HL-60 (cell line): ENCODE data around the gene NUCKS1.

Source experiments
- DNase-seq, 2 experiments: peaks; one replicate each; pipeline ENCODE4 v3.0.0-alpha.2; 2010 to 2020; ENCODE audit warnings: low read depth in 1 of 2, low spot score in 1 of 2
- H3K27ac ChIP-seq: fragments of 250-450 bp; sonication (Bioruptor Pico); replicated peaks from 2 replicates; pipeline ENCODE4 v1.5.1; 2020; ENCODE audit warnings: mild to moderate bottlenecking, moderate library complexity
- H3K27me3 ChIP-seq: fragments of 250-450 bp; sonication (Bioruptor Pico); 2 replicates; pipeline ENCODE4 v1.5.1; 2021; ENCODE audit warnings: mild to moderate bottlenecking, moderate library complexity; ENCODE audit not compliant: insufficient read depth, poor library complexity, severe bottlenecking
- H3K4me3 ChIP-seq: replicated peaks from 2 replicates; pipeline ENCODE4 v1.5.1; 2011; ENCODE audit warnings: mild to moderate bottlenecking, control low read depth, low read length; ENCODE audit not compliant: insufficient read depth
- GABPA ChIP-seq: IDR thresholded peaks from 2 replicates; pipeline ENCODE4 v1.6.1; 2012; ENCODE audit warnings: low read depth
- POLR2AphosphoS5 ChIP-seq: IDR thresholded peaks from 2 replicates; pipeline ENCODE4 v1.6.1; 2012; ENCODE audit warnings: low read depth
- REST ChIP-seq: IDR thresholded peaks from 2 replicates; pipeline ENCODE4 v1.6.1; 2012; ENCODE audit warnings: low read depth; ENCODE audit not compliant: insufficient replicate concordance
- SPI1 ChIP-seq: IDR thresholded peaks from 2 replicates; pipeline ENCODE4 v1.6.1; 2012; ENCODE audit warnings: low read depth, mild to moderate bottlenecking, borderline replicate concordance
- TF ChIP-seq, protein P1 (sequence below): IDR thresholded peaks from one replicate; pipeline ENCODE4 v1.5.1; 2011; ENCODE audit warnings: low read length, control low read depth, inconsistent platforms; ENCODE audit not compliant: insufficient read depth

NUCKS1 gene

DNA sequence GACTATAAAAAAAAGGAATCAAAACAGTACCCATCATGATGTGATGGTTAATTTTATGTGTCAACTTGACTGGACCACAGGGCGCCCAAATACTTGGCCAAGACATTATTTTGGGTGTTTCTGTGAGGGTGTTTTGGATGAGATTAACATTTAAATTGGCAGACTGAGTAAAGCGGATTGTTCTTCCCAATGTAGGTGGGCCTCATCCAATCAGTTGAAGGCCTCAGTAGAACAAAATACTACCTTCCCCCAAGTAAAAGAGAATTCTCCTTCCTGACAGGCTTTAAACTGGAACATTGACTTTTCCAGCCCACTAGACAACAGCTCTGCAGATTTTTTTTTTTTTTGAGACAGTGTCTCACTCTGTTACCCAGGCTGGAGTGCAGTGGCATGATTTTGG lies 14.6 kb upstream of the NUCKS1 start:
- TF ChIP-seq, protein P1, sequence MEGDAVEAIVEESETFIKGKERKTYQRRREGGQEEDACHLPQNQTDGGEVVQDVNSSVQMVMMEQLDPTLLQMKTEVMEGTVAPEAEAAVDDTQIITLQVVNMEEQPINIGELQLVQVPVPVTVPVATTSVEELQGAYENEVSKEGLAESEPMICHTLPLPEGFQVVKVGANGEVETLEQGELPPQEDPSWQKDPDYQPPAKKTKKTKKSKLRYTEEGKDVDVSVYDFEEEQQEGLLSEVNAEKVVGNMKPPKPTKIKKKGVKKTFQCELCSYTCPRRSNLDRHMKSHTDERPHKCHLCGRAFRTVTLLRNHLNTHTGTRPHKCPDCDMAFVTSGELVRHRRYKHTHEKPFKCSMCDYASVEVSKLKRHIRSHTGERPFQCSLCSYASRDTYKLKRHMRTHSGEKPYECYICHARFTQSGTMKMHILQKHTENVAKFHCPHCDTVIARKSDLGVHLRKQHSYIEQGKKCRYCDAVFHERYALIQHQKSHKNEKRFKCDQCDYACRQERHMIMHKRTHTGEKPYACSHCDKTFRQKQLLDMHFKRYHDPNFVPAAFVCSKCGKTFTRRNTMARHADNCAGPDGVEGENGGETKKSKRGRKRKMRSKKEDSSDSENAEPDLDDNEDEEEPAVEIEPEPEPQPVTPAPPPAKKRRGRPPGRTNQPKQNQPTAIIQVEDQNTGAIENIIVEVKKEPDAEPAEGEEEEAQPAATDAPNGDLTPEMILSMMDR, result no peak
- no peak for TF ChIP-seq GABPA
- TF ChIP-seq POLR2AphosphoS5, result no peak
- TF ChIP-seq REST, result no peak
- no peak for TF ChIP-seq SPI1
- no peaks in the 10 kb centered on the region for H3K27me3 ChIP-seq
- no peak overlapping the region for H3K4me3 ChIP-seq
- H3K27ac ChIP-seq, result no peak overlapping the region
- no peak for DNase-seq

DNA sequence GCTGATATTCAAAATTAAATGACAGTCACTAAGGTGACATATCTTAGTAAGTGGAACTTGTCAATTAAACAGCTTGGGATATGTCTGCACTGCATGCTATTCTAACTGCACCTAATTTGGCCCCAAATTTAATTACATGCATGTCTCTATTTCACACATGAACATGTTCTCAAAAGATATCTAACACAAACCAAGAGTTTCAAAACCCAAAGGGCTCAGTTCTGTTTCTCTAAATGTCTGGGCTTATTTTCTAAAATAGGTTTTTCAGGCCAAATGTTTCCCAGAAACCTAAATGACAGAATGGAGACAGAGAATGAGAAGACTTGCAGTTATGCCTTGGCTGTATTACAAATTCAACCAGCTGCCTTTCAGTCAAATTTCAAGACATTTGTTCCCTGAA lies 14.0 kb upstream of the NUCKS1 start:
- H3K27ac ChIP-seq, result no peak overlapping the region
- no peak for DNase-seq
- TF ChIP-seq GABPA, result no peak
- TF ChIP-seq SPI1, result no peak
- no peak for TF ChIP-seq POLR2AphosphoS5
- TF ChIP-seq, protein P1, result no peak
- TF ChIP-seq REST, result no peak
- no peak overlapping the region for H3K4me3 ChIP-seq
- no peaks in the 10 kb centered on the region for H3K27me3 ChIP-seq

- H3K27me3 ChIP-seq, result no peaks in the 10 kb centered on the region
- no peak overlapping the region for H3K27ac ChIP-seq
- DNase-seq, result no peak
- TF ChIP-seq GABPA (no peak), REST (no peak), SPI1 (no peak), POLR2AphosphoS5 (no peak)
- TF ChIP-seq, protein P1, result no peak
- no peak overlapping the region for H3K4me3 ChIP-seq
These were observed 10.6 kb upstream of the NUCKS1 start for GRCh38 chr1:205760606-205761005.
